Activated B cell treated with CpG ODN at 0.5 μM for 24 hours (primary cell): ENCODE data around the gene GFOD2. TPM values are rescaled to one million over a fixed set of nuclear protein-coding genes. Genes with fewer than 3 reads are reported as not detected.

Experiments used
- ATAC-seq: fragments of 200-7000 bp; cut with Tn5 transposase; one replicate; pipeline ENCODE4 v1.10.0; 2021; ENCODE audit warnings: low read depth, mild to moderate bottlenecking, moderate library complexity
- CTCF ChIA-PET: fragments of 350-600 bp; sonication (Branson Sonifier 250); formaldehyde crosslinking; loops from one replicate; lab custom pipeline; 2021; ENCODE audit warnings: antibody characterized with exemption; lab: Charles Lee
- POLR2A ChIA-PET: fragments of 350-600 bp; sonication (Branson Sonifier 250); formaldehyde crosslinking; loops from one replicate; lab custom pipeline; 2021; ENCODE audit warnings: antibody characterized with exemption; lab: Charles Lee
- DNase-seq: peaks from one replicate; pipeline ENCODE4 v3.0.0; 2022
- H3K27ac Mint-ChIP-seq: one replicate; pipeline ENCODE4 v1.8.0; 2020; ENCODE audit warnings: mixed read lengths
- H3K27me3 Mint-ChIP-seq: one replicate; pipeline ENCODE4 v1.8.0; 2021; ENCODE audit warnings: mixed read lengths
- H3K36me3 Mint-ChIP-seq: one replicate; pipeline ENCODE4 v1.8.0; 2021; ENCODE audit warnings: low read depth, mixed read lengths
- H3K4me1 Mint-ChIP-seq: one replicate; pipeline ENCODE4 v1.8.0; 2021; ENCODE audit warnings: mixed read lengths
- H3K4me3 Mint-ChIP-seq: one replicate; pipeline ENCODE4 v1.8.0; 2020; ENCODE audit warnings: mild to moderate bottlenecking, mixed read lengths
- H3K9me3 Mint-ChIP-seq: one replicate; pipeline ENCODE4 v1.8.0; 2020; ENCODE audit warnings: mixed read lengths
- CTCF ChIP-seq: fragments of 200-600 bp; IDR thresholded peaks from one replicate; pipeline ENCODE4 v1.8.0; 2022; ENCODE audit warnings: antibody characterized with exemption, mild to moderate bottlenecking
- intact Hi-C: fragments of 100-400 bp; cut with micrococcal nuclease; formaldehyde crosslinking; loops from one replicate; pipeline ENCODE4 v1.15.1; 2024
- total RNA-seq: library from RNA; stranded (reverse); gene quantifications from 2 replicates; pipeline ENCODE4 v1.2.3, GENCODE V29; 2022

The GFOD2 gene
- total RNA-seq, 1 donor from 2014 or later: 12.6 TPM

GRCh38 chr16:67736858-67737257 lies 17.7 kb upstream of the GFOD2 start:
- no peak for ATAC-seq
- intact Hi-C loops: no loop called here
- H3K27ac Mint-ChIP-seq: no peak overlapping the region
- no peak for TF ChIP-seq CTCF
- H3K4me3 Mint-ChIP-seq: no peak overlapping the region
- no peak for DNase-seq
- no peaks in the 10 kb centered on the region for H3K27me3 Mint-ChIP-seq
- H3K36me3 Mint-ChIP-seq: peaks cover 54% of the 10 kb centered on the region
- H3K4me1 Mint-ChIP-seq: no peaks in the 10 kb centered on the region
- CTCF ChIA-PET: no interaction called here
- H3K9me3 Mint-ChIP-seq: no peaks in the 10 kb centered on the region
- POLR2A ChIA-PET: interaction anchor here (0.7 kb wide), 2 partner anchors 302 to 932 kb away, joined by 5 read pairs; no protein-coding TSS in a partner anchor

- no peaks in the 10 kb centered on the region for H3K4me1 Mint-ChIP-seq
- H3K9me3 Mint-ChIP-seq: no peaks in the 10 kb centered on the region
- H3K36me3 Mint-ChIP-seq: peaks cover 58% of the 10 kb centered on the region
- no peak overlapping the region for H3K4me3 Mint-ChIP-seq
- no peak for TF ChIP-seq CTCF
- ChIA-PET CTCF (no interaction called here), POLR2A (no interaction called here)
- intact Hi-C loops: no loop called here
- no peaks in the 10 kb centered on the region for H3K27me3 Mint-ChIP-seq
- DNase-seq: no peak
- no peak overlapping the region for H3K27ac Mint-ChIP-seq
- no peak for ATAC-seq
These were observed 15.7 kb upstream of the GFOD2 start for GRCh38 chr16:67734731-67735201.

- Mint-ChIP-seq H3K27me3 (no peaks in the 10 kb centered on the region), H3K36me3 (peaks cover 65% of the 10 kb centered on the region), H3K27ac (no peak overlapping the region), H3K4me3 (no peak overlapping the region), H3K9me3 (no peaks in the 10 kb centered on the region), H3K4me1 (no peaks in the 10 kb centered on the region)
- ATAC-seq: no peak
- CTCF ChIA-PET: no interaction called here
- no peak for TF ChIP-seq CTCF
- DNase-seq: no peak
- intact Hi-C loops: no loop called here
- POLR2A ChIA-PET: no interaction called here
These were observed 14.8 kb upstream of the GFOD2 start for GRCh38 chr16:67733734-67734470.

GRCh38 chr16:67731753-67732095 lies 12.6 kb upstream of the GFOD2 start:
- no peak overlapping the region for H3K27ac Mint-ChIP-seq
- no peaks in the 10 kb centered on the region for H3K27me3 Mint-ChIP-seq
- no peaks in the 10 kb centered on the region for H3K4me1 Mint-ChIP-seq
- ATAC-seq (no peak), DNase-seq (no peak)
- TF ChIP-seq CTCF: no peak
- CTCF ChIA-PET: no interaction called here
- intact Hi-C loops: no loop called here
- POLR2A ChIA-PET: no interaction called here
- H3K36me3 Mint-ChIP-seq: peaks cover 76% of the 10 kb centered on the region
- no peaks in the 10 kb centered on the region for H3K9me3 Mint-ChIP-seq
- H3K4me3 Mint-ChIP-seq: no peak overlapping the region

GRCh38 chr16:67731071-67731752 lies 12.1 kb upstream of the GFOD2 start:
- Mint-ChIP-seq H3K36me3 (peaks cover 76% of the 10 kb centered on the region), H3K4me3 (no peak overlapping the region), H3K27ac (no peak overlapping the region), H3K9me3 (no peaks in the 10 kb centered on the region), H3K4me1 (no peaks in the 10 kb centered on the region), H3K27me3 (no peaks in the 10 kb centered on the region)
- CTCF ChIA-PET: no interaction called here
- no peak for DNase-seq
- TF ChIP-seq CTCF: no peak
- POLR2A ChIA-PET: no interaction called here
- intact Hi-C loops: no loop called here
- ATAC-seq: no peak
